HEK293 (cell line): ENCODE data around the gene FTO.

Experiments used
- CTCF ChIP-seq: fragments of 450-650 bp; formaldehyde crosslinking; IDR thresholded peaks from 2 replicates; pipeline ENCODE4 v1.5.1; 2016; ENCODE audit warnings: missing biosample characterization, missing genetic modification characterization
- GLI4 ChIP-seq: fragments of 450-650 bp; formaldehyde crosslinking; IDR thresholded peaks from 2 replicates; pipeline ENCODE4 v1.5.1; 2016; ENCODE audit warnings: missing biosample characterization, missing genetic modification characterization
- MZF1 ChIP-seq: fragments of 450-650 bp; formaldehyde crosslinking; IDR thresholded peaks from 2 replicates; pipeline ENCODE4 v1.5.1; 2017; ENCODE audit warnings: missing biosample characterization, missing genetic modification characterization, borderline replicate concordance
- PATZ1 ChIP-seq: fragments of 450-650 bp; formaldehyde crosslinking; IDR thresholded peaks from 2 replicates; pipeline ENCODE4 v1.5.1; 2016; ENCODE audit warnings: missing biosample characterization, missing genetic modification characterization
- SALL2 ChIP-seq: fragments of 450-650 bp; formaldehyde crosslinking; IDR thresholded peaks from 2 replicates; pipeline ENCODE4 v1.5.0; 2017; ENCODE audit warnings: missing biosample characterization, mild to moderate bottlenecking, missing genetic modification characterization, borderline replicate concordance
- TSHZ1 ChIP-seq: fragments of 450-650 bp; formaldehyde crosslinking; IDR thresholded peaks from 2 replicates; pipeline ENCODE4 v1.5.1; 2016; ENCODE audit warnings: missing biosample characterization, missing genetic modification characterization, borderline replicate concordance
- ZNF274 ChIP-seq, 2 experiments: fragments of 200-500 bp in 1 of 2; fragments of 450-650 bp in 1 of 2; sonication (Bioruptor generic) in 1 of 2; formaldehyde crosslinking in 1 of 2; IDR thresholded peaks; 2 replicates each; pipeline versions ENCODE4 v1.5.1 to v1.6.1; 2014 to 2016; ENCODE audit warnings: borderline replicate concordance in 1 of 2, inconsistent platforms in 1 of 2, low read length in 1 of 2, missing biosample characterization in 1 of 2, missing genetic modification characterization in 1 of 2
- ZNF639 ChIP-seq: fragments of 450-650 bp; formaldehyde crosslinking; IDR thresholded peaks from 2 replicates; pipeline ENCODE4 v1.5.1; 2016; ENCODE audit warnings: missing biosample characterization, missing genetic modification characterization

- TF ChIP-seq CTCF (tag by site-specific recombination), result no peak
- no peak for TF ChIP-seq ZNF274 (IDR thresholded peaks at IDR 0.05; ENCODE audit: low read length)
- no peak for TF ChIP-seq ZNF274 (tag by site-specific recombination; IDR thresholded peaks at IDR 0.05; ENCODE audit: borderline replicate concordance)
- TF ChIP-seq MZF1 (tag by site-specific recombination), result no peak
- no peak for TF ChIP-seq GLI4 (tag by site-specific recombination)
- no peak for TF ChIP-seq TSHZ1 (tag by site-specific recombination)
- no peak for TF ChIP-seq SALL2
- no peak for TF ChIP-seq ZNF639 (tag by site-specific recombination)
- no peak for TF ChIP-seq PATZ1 (tag by site-specific recombination)
These were observed 88.4 kb downstream of the FTO start for GRCh38 chr16:53792161-53792951.
